GM21576 (cell line): ENCODE results near the gene CTTNBP2NL.

ENCODE experiments used
- ATAC-seq: cut with Tn5 transposase; IDR thresholded peaks from one replicate; pipeline ENCODE4 v1.9.1; 2021; ENCODE audit warnings: mild to moderate bottlenecking, moderate library complexity; ENCODE audit not compliant: unreplicated experiment

Gene CTTNBP2NL

GRCh38 chr1:112505878-112506277 is 109.9 kb downstream of the CTTNBP2NL start:
- ATAC-seq = no peak

- no peak for ATAC-seq
These were observed 110.3 kb downstream of the CTTNBP2NL start for GRCh38 chr1:112506306-112506705.

GRCh38 chr1:112506731-112507130 is 110.7 kb downstream of the CTTNBP2NL start:
- ATAC-seq = no peak

- ATAC-seq = no peak
These were observed 111.3 kb downstream of the CTTNBP2NL start for GRCh38 chr1:112507336-112507735.

- no peak for ATAC-seq
These were observed 111.9 kb downstream of the CTTNBP2NL start for GRCh38 chr1:112507921-112508277.

GRCh38 chr1:112508278-112509004 is 112.4 kb downstream of the CTTNBP2NL start, which contains the start of gene WNT2B:
WNT2B (plus strand) TSS chr1:112508965; CDS start chr1:112509263, 298 bp downstream.
- no peak for ATAC-seq

- no peak for ATAC-seq
These were observed 113.1 kb downstream of the CTTNBP2NL start for GRCh38 chr1:112509005-112509659.

GRCh38 chr1:112509660-112510178 is 113.7 kb downstream of the CTTNBP2NL start:
- ATAC-seq = no peak

GRCh38 chr1:112510340-112510739 is 114.3 kb downstream of the CTTNBP2NL start:
- no peak for ATAC-seq
